ENCODE results near the gene ALG14.
"Not testable (repeated sequence)": the region's sequence is repeated elsewhere in the genome, so short reads cannot be mapped to it uniquely, and the experiment has no call there.

Gene ALG14

GRCh38 chr1:95021805-95022643, 50.7 kb downstream of the ALG14 start:
- Histone ChIP-seq H3K9me3 (ENCODE audit: control extremely low read depth in 1 of 5, control insufficient read depth in 4 of 5, insufficient read depth in 2 of 5, low read depth in 1 of 5, low read length in 4 of 5) (peaks cover 0 to 8% (median 0%) of the 10 kb centered on the region in 5 experiments), H3K4me3 (ENCODE audit: control insufficient read depth in 1 of 7, extremely low read depth in 1 of 7, insufficient read depth in 4 of 7, low read depth in 2 of 7, low read length in 6 of 7) (no peak overlapping the region), H3K36me3 (ENCODE audit: control insufficient read depth in 4 of 4, insufficient read depth in 4 of 4, low read length in 3 of 4) (peaks cover 0 to 12% (median 2%) of the 10 kb centered on the region in 4 experiments), H3K4me1 (ENCODE audit: control extremely low read depth in 1 of 4, control insufficient read depth in 4 of 4, insufficient read depth in 4 of 4, low read length in 3 of 4) (no peaks in the 10 kb centered on the region), H3K27me3 (replicated peaks in 2 of 5; ENCODE audit: control insufficient read depth in 4 of 5, insufficient read depth in 5 of 5, low read length in 4 of 5) (no peaks in the 10 kb centered on the region), H3K27ac (ENCODE audit: insufficient read depth in 1 of 2, low read depth in 1 of 2, low read length in 2 of 2, poor library complexity in 1 of 2, severe bottlenecking in 2 of 2) (no peak overlapping the region)
- ChIA-PET POLR2A (no interaction called here), CTCF (no interaction called here)
- no peak for DNase-seq
- WGBS (ENCODE audit: insufficient coverage) = 85% methylated on average over 4 of the region's 7 CpGs

GRCh38 chr1:95021119-95021518, 51.6 kb downstream of the ALG14 start:
- Histone ChIP-seq H3K27me3 (replicated peaks in 2 of 5; ENCODE audit: control insufficient read depth in 4 of 5, insufficient read depth in 5 of 5, low read length in 4 of 5) (no peaks in the 10 kb centered on the region), H3K4me3 (ENCODE audit: control insufficient read depth in 1 of 7, extremely low read depth in 1 of 7, insufficient read depth in 4 of 7, low read depth in 2 of 7, low read length in 6 of 7) (no peak overlapping the region), H3K36me3 (ENCODE audit: control insufficient read depth in 4 of 4, insufficient read depth in 4 of 4, low read length in 3 of 4) (peaks cover 0 to 5% (median 1%) of the 10 kb centered on the region in 4 experiments), H3K27ac (ENCODE audit: insufficient read depth in 1 of 2, low read depth in 1 of 2, low read length in 2 of 2, poor library complexity in 1 of 2, severe bottlenecking in 2 of 2) (no peak overlapping the region), H3K4me1 (ENCODE audit: control extremely low read depth in 1 of 4, control insufficient read depth in 4 of 4, insufficient read depth in 4 of 4, low read length in 3 of 4) (no peaks in the 10 kb centered on the region), H3K9me3 (ENCODE audit: control extremely low read depth in 1 of 5, control insufficient read depth in 4 of 5, insufficient read depth in 2 of 5, low read depth in 1 of 5, low read length in 4 of 5) (peaks cover 0 to 7% (median 0%) of the 10 kb centered on the region in 5 experiments)
- WGBS (ENCODE audit: insufficient coverage) = 95% methylated on average over 2 of the region's 4 CpGs
- DNase-seq = no peak
- ChIA-PET POLR2A (no interaction called here), CTCF (no interaction called here)

GRCh38 chr1:95019466-95019865, 53.3 kb downstream of the ALG14 start:
- H3K27me3 ChIP-seq (replicated peaks in 2 of 5; ENCODE audit: control insufficient read depth in 4 of 5, insufficient read depth in 5 of 5, low read length in 4 of 5); H3K9me3 ChIP-seq (ENCODE audit: control extremely low read depth in 1 of 5, control insufficient read depth in 4 of 5, insufficient read depth in 2 of 5, low read depth in 1 of 5, low read length in 4 of 5); CTCF ChIA-PET; H3K36me3 ChIP-seq (ENCODE audit: control insufficient read depth in 4 of 4, insufficient read depth in 4 of 4, low read length in 3 of 4); H3K4me3 ChIP-seq (ENCODE audit: control insufficient read depth in 1 of 7, extremely low read depth in 1 of 7, insufficient read depth in 4 of 7, low read depth in 2 of 7, low read length in 6 of 7); H3K27ac ChIP-seq (ENCODE audit: insufficient read depth in 1 of 2, low read depth in 1 of 2, low read length in 2 of 2, poor library complexity in 1 of 2, severe bottlenecking in 2 of 2); DNase-seq; POLR2A ChIA-PET; H3K4me1 ChIP-seq (ENCODE audit: control extremely low read depth in 1 of 4, control insufficient read depth in 4 of 4, insufficient read depth in 4 of 4, low read length in 3 of 4): not testable (repeated sequence)
- WGBS (ENCODE audit: insufficient coverage) = 98% methylated on average over 5 of the region's 6 CpGs

GRCh38 chr1:95018602-95019369, 54.0 kb downstream of the ALG14 start:
- no peak for DNase-seq
- ChIA-PET CTCF (no interaction called here), POLR2A (no interaction called here)
- Histone ChIP-seq H3K4me3 (ENCODE audit: control insufficient read depth in 1 of 7, extremely low read depth in 1 of 7, insufficient read depth in 4 of 7, low read depth in 2 of 7, low read length in 6 of 7) (no peak overlapping the region), H3K4me1 (ENCODE audit: control extremely low read depth in 1 of 4, control insufficient read depth in 4 of 4, insufficient read depth in 4 of 4, low read length in 3 of 4) (no peaks in the 10 kb centered on the region), H3K27ac (ENCODE audit: insufficient read depth in 1 of 2, low read depth in 1 of 2, low read length in 2 of 2, poor library complexity in 1 of 2, severe bottlenecking in 2 of 2) (no peak overlapping the region), H3K27me3 (replicated peaks in 2 of 5; ENCODE audit: control insufficient read depth in 4 of 5, insufficient read depth in 5 of 5, low read length in 4 of 5) (no peaks in the 10 kb centered on the region), H3K9me3 (ENCODE audit: control extremely low read depth in 1 of 5, control insufficient read depth in 4 of 5, insufficient read depth in 2 of 5, low read depth in 1 of 5, low read length in 4 of 5) (no peaks in the 10 kb centered on the region), H3K36me3 (ENCODE audit: control insufficient read depth in 4 of 4, insufficient read depth in 4 of 4, low read length in 3 of 4) (no peaks in the 10 kb centered on the region)
- WGBS (ENCODE audit: insufficient coverage) = no CpG with 5 or more reads among the region's 1 CpG

- POLR2A ChIA-PET = no interaction called here
Observed at GRCh38 chr1:95017775-95018174, 55.0 kb downstream of the ALG14 start.

GRCh38 chr1:95015076-95015475, 57.7 kb downstream of the ALG14 start:
- H3K27ac ChIP-seq (ENCODE audit: insufficient read depth in 1 of 2, low read depth in 1 of 2, low read length in 2 of 2, poor library complexity in 1 of 2, severe bottlenecking in 2 of 2) = no peak overlapping the region
- H3K9me3 ChIP-seq (ENCODE audit: control extremely low read depth in 1 of 5, control insufficient read depth in 4 of 5, insufficient read depth in 2 of 5, low read depth in 1 of 5, low read length in 4 of 5) = no peaks in the 10 kb centered on the region
- 100% methylated on average over 1 of the region's 3 CpGs for WGBS (ENCODE audit: insufficient coverage)
- no peaks in the 10 kb centered on the region for H3K4me1 ChIP-seq (ENCODE audit: control extremely low read depth in 1 of 4, control insufficient read depth in 4 of 4, insufficient read depth in 4 of 4, low read length in 3 of 4)
- no peaks in the 10 kb centered on the region for H3K36me3 ChIP-seq (ENCODE audit: control insufficient read depth in 4 of 4, insufficient read depth in 4 of 4, low read length in 3 of 4)
- H3K4me3 ChIP-seq (ENCODE audit: control insufficient read depth in 1 of 7, extremely low read depth in 1 of 7, insufficient read depth in 4 of 7, low read depth in 2 of 7, low read length in 6 of 7) = no peak overlapping the region
- ChIA-PET CTCF (interaction anchor here (1.1 kb wide), 1 partner anchor 75 kb away, joined by 4 read pairs; no protein-coding TSS in a partner anchor), POLR2A (no interaction called here)
- DNase-seq = no peak
- no peaks in the 10 kb centered on the region for H3K27me3 ChIP-seq (replicated peaks in 2 of 5; ENCODE audit: control insufficient read depth in 4 of 5, insufficient read depth in 5 of 5, low read length in 4 of 5)

More at GRCh38 chr1:95017775-95018174, 55.0 kb downstream of the ALG14 start:
- no CpG with 5 or more reads among the region's 1 CpG for WGBS (ENCODE audit: insufficient coverage)
- H3K4me1 ChIP-seq (ENCODE audit: control extremely low read depth in 1 of 4, control insufficient read depth in 4 of 4, insufficient read depth in 4 of 4, low read length in 3 of 4) = no peaks in the 10 kb centered on the region
- H3K36me3 ChIP-seq (ENCODE audit: control insufficient read depth in 4 of 4, insufficient read depth in 4 of 4, low read length in 3 of 4) = no peaks in the 10 kb centered on the region
- H3K27me3 ChIP-seq (replicated peaks in 2 of 5; ENCODE audit: control insufficient read depth in 4 of 5, insufficient read depth in 5 of 5, low read length in 4 of 5) = no peaks in the 10 kb centered on the region
- no peak for DNase-seq
- H3K27ac ChIP-seq (ENCODE audit: insufficient read depth in 1 of 2, low read depth in 1 of 2, low read length in 2 of 2, poor library complexity in 1 of 2, severe bottlenecking in 2 of 2) = no peak overlapping the region
- H3K4me3 ChIP-seq (ENCODE audit: control insufficient read depth in 1 of 7, extremely low read depth in 1 of 7, insufficient read depth in 4 of 7, low read depth in 2 of 7, low read length in 6 of 7) = no peak overlapping the region
- H3K9me3 ChIP-seq (ENCODE audit: control extremely low read depth in 1 of 5, control insufficient read depth in 4 of 5, insufficient read depth in 2 of 5, low read depth in 1 of 5, low read length in 4 of 5) = no peaks in the 10 kb centered on the region
- CTCF ChIA-PET = no interaction called here

GRCh38 chr1:95013950-95014574, 58.7 kb downstream of the ALG14 start:
- POLR2A ChIA-PET = no interaction called here
- H3K27ac ChIP-seq (ENCODE audit: insufficient read depth in 1 of 2, low read depth in 1 of 2, low read length in 2 of 2, poor library complexity in 1 of 2, severe bottlenecking in 2 of 2) = no peak overlapping the region
- no peaks in the 10 kb centered on the region for H3K27me3 ChIP-seq (replicated peaks in 2 of 5; ENCODE audit: control insufficient read depth in 4 of 5, insufficient read depth in 5 of 5, low read length in 4 of 5)
- no peak overlapping the region for H3K4me3 ChIP-seq (ENCODE audit: control insufficient read depth in 1 of 7, extremely low read depth in 1 of 7, insufficient read depth in 4 of 7, low read depth in 2 of 7, low read length in 6 of 7)
- DNase-seq = no peak
- H3K36me3 ChIP-seq (ENCODE audit: control insufficient read depth in 4 of 4, insufficient read depth in 4 of 4, low read length in 3 of 4) = no peaks in the 10 kb centered on the region
- CTCF ChIA-PET = no interaction called here
- 100% methylated on average over 1 of the region's 2 CpGs for WGBS (ENCODE audit: insufficient coverage)
- no peaks in the 10 kb centered on the region for H3K4me1 ChIP-seq (ENCODE audit: control extremely low read depth in 1 of 4, control insufficient read depth in 4 of 4, insufficient read depth in 4 of 4, low read length in 3 of 4)
- H3K9me3 ChIP-seq (ENCODE audit: control extremely low read depth in 1 of 5, control insufficient read depth in 4 of 5, insufficient read depth in 2 of 5, low read depth in 1 of 5, low read length in 4 of 5) = no peaks in the 10 kb centered on the region

Data from common myeloid progenitor, CD34-positive (primary cell).